OCI-LY1 (cell line): ENCODE data around the gene PAPOLB.

Experiments used
- EZH2 ChIP-seq: fragments of 200-600 bp; sonication (generic), shearing (Covaris generic); IDR thresholded peaks from 2 replicates; pipeline ENCODE4 v1.8.0; 2017; ENCODE audit warnings: borderline replicate concordance, mixed run types, mild to moderate bottlenecking, antibody characterized with exemption, low read length, moderate library complexity, mixed read lengths
- TF ChIP-seq, protein P1 (sequence below): fragments of 200-600 bp; sonication (generic), shearing (Covaris generic); IDR thresholded peaks from 2 replicates; pipeline ENCODE4 v1.5.1; 2017; ENCODE audit warnings: mild to moderate bottlenecking, antibody characterized with exemption, low read length, moderate library complexity, mixed read lengths

DNA sequence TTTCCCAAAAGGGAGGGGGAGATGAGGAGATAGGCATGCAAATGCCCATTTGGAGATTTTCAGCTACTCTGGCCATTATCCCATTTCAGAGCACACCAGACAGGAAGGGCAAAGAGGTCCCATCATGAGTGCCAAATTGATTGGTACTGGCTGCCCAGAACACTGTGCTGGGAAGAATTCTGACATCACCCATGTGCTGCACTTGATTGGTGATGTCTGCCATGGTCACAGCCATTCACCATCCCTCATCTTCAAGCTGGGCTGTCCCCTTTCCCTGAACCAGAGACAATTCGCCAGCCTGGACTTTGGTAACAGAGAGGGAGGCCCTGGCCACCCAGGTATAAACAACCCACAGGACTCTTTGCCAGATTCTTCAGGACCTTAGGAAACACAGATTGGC lies 44.9 kb upstream of the PAPOLB start:
- TF ChIP-seq, protein P1, sequence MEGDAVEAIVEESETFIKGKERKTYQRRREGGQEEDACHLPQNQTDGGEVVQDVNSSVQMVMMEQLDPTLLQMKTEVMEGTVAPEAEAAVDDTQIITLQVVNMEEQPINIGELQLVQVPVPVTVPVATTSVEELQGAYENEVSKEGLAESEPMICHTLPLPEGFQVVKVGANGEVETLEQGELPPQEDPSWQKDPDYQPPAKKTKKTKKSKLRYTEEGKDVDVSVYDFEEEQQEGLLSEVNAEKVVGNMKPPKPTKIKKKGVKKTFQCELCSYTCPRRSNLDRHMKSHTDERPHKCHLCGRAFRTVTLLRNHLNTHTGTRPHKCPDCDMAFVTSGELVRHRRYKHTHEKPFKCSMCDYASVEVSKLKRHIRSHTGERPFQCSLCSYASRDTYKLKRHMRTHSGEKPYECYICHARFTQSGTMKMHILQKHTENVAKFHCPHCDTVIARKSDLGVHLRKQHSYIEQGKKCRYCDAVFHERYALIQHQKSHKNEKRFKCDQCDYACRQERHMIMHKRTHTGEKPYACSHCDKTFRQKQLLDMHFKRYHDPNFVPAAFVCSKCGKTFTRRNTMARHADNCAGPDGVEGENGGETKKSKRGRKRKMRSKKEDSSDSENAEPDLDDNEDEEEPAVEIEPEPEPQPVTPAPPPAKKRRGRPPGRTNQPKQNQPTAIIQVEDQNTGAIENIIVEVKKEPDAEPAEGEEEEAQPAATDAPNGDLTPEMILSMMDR = no peak
- TF ChIP-seq EZH2 = no peak
